ENCODE data around the gene LHFPL3. TPM values are rescaled to one million over a fixed set of nuclear protein-coding genes. Genes with fewer than 3 reads are reported as not detected.

LHFPL3 gene
- total RNA-seq, 4 donors from 2014 or later, result not detected

GRCh38 chr7:104901240-104901619, 572.8 kb downstream of the LHFPL3 start:
- Histone ChIP-seq H3K27me3 (no peaks in the 10 kb centered on the region), H3K9me3 (no peaks in the 10 kb centered on the region), H3K4me1 (no peaks in the 10 kb centered on the region), H3K27ac (replicated peaks in 1 of 4) (no peak overlapping the region), H3K36me3 (no peaks in the 10 kb centered on the region), H3K4me3 (no peak overlapping the region)
- intact Hi-C loops (cut with DNase I), result no loop called here
- DNase-seq (ENCODE audit: extremely low spot score), result no peak
- no peak for TF ChIP-seq CTCF (IDR thresholded peaks at IDR 0.05)
- TF ChIP-seq POLR2AphosphoS5 (IDR thresholded peaks at IDR 0.05), result no peak
- no peak for TF ChIP-seq EP300 (IDR thresholded peaks at IDR 0.05)
- TF ChIP-seq POLR2A (IDR thresholded peaks at IDR 0.05; ENCODE audit: low read depth), result no peak
- 74% methylated on average over 3 of the region's 3 CpGs for WGBS

GRCh38 chr7:104902183-104902582, 573.8 kb downstream of the LHFPL3 start:
- no peaks in the 10 kb centered on the region for H3K27me3 ChIP-seq
- WGBS, result 97% methylated on average over 6 of the region's 6 CpGs
- H3K4me1 ChIP-seq, result no peaks in the 10 kb centered on the region
- H3K27ac ChIP-seq (replicated peaks in 1 of 4), result no peak overlapping the region
- intact Hi-C loops (cut with DNase I), result no loop called here
- no peak overlapping the region for H3K4me3 ChIP-seq
- H3K9me3 ChIP-seq, result no peaks in the 10 kb centered on the region
- no peaks in the 10 kb centered on the region for H3K36me3 ChIP-seq
- DNase-seq (ENCODE audit: extremely low spot score), result no peak
- TF ChIP-seq POLR2A (IDR thresholded peaks at IDR 0.05; ENCODE audit: low read depth) (no peak), EP300 (IDR thresholded peaks at IDR 0.05) (no peak), POLR2AphosphoS5 (IDR thresholded peaks at IDR 0.05) (no peak), CTCF (IDR thresholded peaks at IDR 0.05) (no peak)

GRCh38 chr7:104903044-104903443, 574.6 kb downstream of the LHFPL3 start:
- no peaks in the 10 kb centered on the region for H3K9me3 ChIP-seq
- intact Hi-C loops (cut with DNase I), result no loop called here
- WGBS, result 88% methylated on average over 2 of the region's 2 CpGs
- no peak overlapping the region for H3K4me3 ChIP-seq
- DNase-seq (ENCODE audit: extremely low spot score), result no peak
- no peaks in the 10 kb centered on the region for H3K36me3 ChIP-seq
- H3K27me3 ChIP-seq, result no peaks in the 10 kb centered on the region
- H3K27ac ChIP-seq (replicated peaks in 1 of 4), result no peak overlapping the region
- no peak for TF ChIP-seq EP300 (IDR thresholded peaks at IDR 0.05)
- TF ChIP-seq POLR2A (IDR thresholded peaks at IDR 0.05; ENCODE audit: low read depth), result no peak
- no peak for TF ChIP-seq POLR2AphosphoS5 (IDR thresholded peaks at IDR 0.05)
- no peak for TF ChIP-seq CTCF (IDR thresholded peaks at IDR 0.05)
- H3K4me1 ChIP-seq, result no peaks in the 10 kb centered on the region

GRCh38 chr7:104903846-104904245, 575.4 kb downstream of the LHFPL3 start:
- Histone ChIP-seq H3K4me3 (no peak overlapping the region), H3K36me3 (no peaks in the 10 kb centered on the region), H3K9me3 (no peaks in the 10 kb centered on the region), H3K27me3 (no peaks in the 10 kb centered on the region), H3K27ac (replicated peaks in 1 of 4) (no peak overlapping the region), H3K4me1 (no peaks in the 10 kb centered on the region)
- TF ChIP-seq EP300 (IDR thresholded peaks at IDR 0.05) (no peak), POLR2A (IDR thresholded peaks at IDR 0.05; ENCODE audit: low read depth) (no peak), CTCF (IDR thresholded peaks at IDR 0.05) (no peak), POLR2AphosphoS5 (IDR thresholded peaks at IDR 0.05) (no peak)
- intact Hi-C loops (cut with DNase I), result no loop called here
- DNase-seq (ENCODE audit: extremely low spot score), result no peak
- 74% methylated on average over 4 of the region's 4 CpGs for WGBS

GRCh38 chr7:104906032-104906431, 577.6 kb downstream of the LHFPL3 start:
- WGBS, result 89% methylated on average over 7 of the region's 7 CpGs
- no peak overlapping the region for H3K27ac ChIP-seq (replicated peaks in 1 of 4)
- DNase-seq (ENCODE audit: extremely low spot score), result no peak
- intact Hi-C loops (cut with DNase I), result no loop called here
- no peaks in the 10 kb centered on the region for H3K4me1 ChIP-seq
- no peaks in the 10 kb centered on the region for H3K9me3 ChIP-seq
- no peaks in the 10 kb centered on the region for H3K36me3 ChIP-seq
- TF ChIP-seq CTCF (IDR thresholded peaks at IDR 0.05), result no peak
- no peak for TF ChIP-seq EP300 (IDR thresholded peaks at IDR 0.05)
- no peak for TF ChIP-seq POLR2AphosphoS5 (IDR thresholded peaks at IDR 0.05)
- TF ChIP-seq POLR2A (IDR thresholded peaks at IDR 0.05; ENCODE audit: low read depth), result no peak
- H3K27me3 ChIP-seq, result no peaks in the 10 kb centered on the region
- no peak overlapping the region for H3K4me3 ChIP-seq

Data from esophagus muscularis mucosa (tissue), 4 donors.